HCT116 (cell line): ENCODE data around the gene ZNF576. TPM values are rescaled to one million over a fixed set of nuclear protein-coding genes. Genes with fewer than 3 reads are reported as not detected.
A peak's percentile ranks its signal among the peaks of the same experiment; 100 is the strongest.
"Not testable (repeated sequence)": the region's sequence is repeated elsewhere in the genome, so short reads cannot be mapped to it uniquely, and the experiment has no call there.

Source experiments
- ATAC-seq: fragments of 200-7000 bp; cut with Tn5 transposase; 2 replicates; pipeline ENCODE4 v1.9.1; 2020; ENCODE audit warnings: mild to moderate bottlenecking, moderate library complexity
- BruUV-seq: library from RNA; stranded (reverse); fragments of 400-500 nt; replicated peaks from 2 replicates; lab custom pipeline; 2021; lab: Mats Ljungman, UMichigan
- CTCF ChIA-PET: fragments of 300-600 bp; sonication (Branson Sonifier 250); formaldehyde crosslinking; loops from one replicate; lab custom pipeline; 2021; ENCODE audit warnings: antibody characterized with exemption; lab: Charles Lee
- POLR2A ChIA-PET: fragments of 300-600, 350-600 bp; sonication (Branson Sonifier 250); formaldehyde crosslinking; loops from one replicate; lab custom pipeline; 2021; ENCODE audit warnings: antibody characterized with exemption; lab: Charles Lee
- RAD21 ChIA-PET, 2 experiments: fragments of 300-600 bp; sonication (Branson Sonifier 250); formaldehyde crosslinking; loops; one replicate each; lab custom pipeline; 2023; ENCODE audit warnings: low total read pairs in 2 of 2; ENCODE audit not compliant: uncharacterized antibody in 2 of 2, unreplicated experiment in 2 of 2, low non-redundant PET in 1 of 2; lab: Charles Lee
- DNase-seq: peaks from one replicate; pipeline ENCODE4 v3.0.0-alpha.2; 2010; ENCODE audit warnings: low read depth, low spot score
- H2AFZ ChIP-seq: fragments of 200-600 bp; shearing (Covaris generic), sonication (generic); 2 replicates; pipeline ENCODE4 v1.6.1; 2017; ENCODE audit warnings: low read depth, mixed run types, mixed read lengths, antibody characterized with exemption, low read length; ENCODE audit not compliant: poor library complexity, severe bottlenecking
- H3K27ac ChIP-seq: 2 replicates; pipeline ENCODE4 v1.5.1; 2012; ENCODE audit warnings: low read depth, low read length
- H3K27me3 ChIP-seq: fragments of 200-600 bp; sonication (generic); 2 replicates; pipeline ENCODE4 v1.6.1; 2016; ENCODE audit warnings: mixed run types, low read length, mixed read lengths; ENCODE audit not compliant: insufficient read depth
- H3K36me3 ChIP-seq, 2 experiments: fragments of 200-500 bp in 1 of 2; fragments of 200-600 bp in 1 of 2; sonication (Bioruptor generic) in 1 of 2; sonication (generic) in 1 of 2; 2 replicates each; pipeline versions ENCODE4 v1.5.1 to v1.6.1; 2014 to 2016; ENCODE audit warnings: low read length in 2 of 2, inconsistent platforms in 1 of 2, mixed read lengths in 1 of 2, mixed run types in 1 of 2; ENCODE audit not compliant: insufficient read depth in 2 of 2, control insufficient read depth in 1 of 2
- H3K4me1 ChIP-seq, 2 experiments: fragments of 200-600 bp in 1 of 2; sonication (generic) in 1 of 2; 2 replicates each; pipeline versions ENCODE4 v1.5.1 to v1.6.1; 2012 to 2017; ENCODE audit warnings: low read length in 2 of 2, inconsistent platforms in 1 of 2, mild to moderate bottlenecking in 1 of 2, mixed read lengths in 1 of 2, mixed run types in 1 of 2, moderate library complexity in 1 of 2; ENCODE audit not compliant: insufficient read depth in 2 of 2, control insufficient read depth in 1 of 2
- H3K4me2 ChIP-seq: fragments of 200-600 bp; sonication (generic); 2 replicates; pipeline ENCODE4 v1.6.1; 2017; ENCODE audit warnings: mixed run types, low read length, mixed read lengths
- H3K4me3 ChIP-seq, 2 experiments: fragments of 200-600 bp in 1 of 2; sonication (generic) in 1 of 2; replicated peaks in 1 of 2; 2 replicates each; pipeline ENCODE4 v1.5.1; 2011 to 2016; ENCODE audit warnings: low read length in 2 of 2, control low read depth in 1 of 2, low read depth in 1 of 2, mild to moderate bottlenecking in 1 of 2, mixed read lengths in 1 of 2, mixed run types in 1 of 2
- H3K79me2 ChIP-seq: fragments of 200-600 bp; sonication (generic); 2 replicates; pipeline ENCODE4 v1.6.1; 2017; ENCODE audit warnings: mild to moderate bottlenecking, mixed run types, low read length, moderate library complexity, mixed read lengths; ENCODE audit not compliant: insufficient read depth
- H3K9ac ChIP-seq: fragments of 200-600 bp; sonication (generic); 2 replicates; pipeline ENCODE4 v1.6.1; 2016; ENCODE audit warnings: low read length, mixed read lengths
- H3K9me2 ChIP-seq: fragments of 200-600 bp; sonication (generic), shearing (Covaris generic); 2 replicates; pipeline ENCODE4 v1.6.1; 2017; ENCODE audit warnings: mixed run types, mild to moderate bottlenecking, moderate library complexity; ENCODE audit not compliant: insufficient read depth
- H3K9me3 ChIP-seq, 2 experiments: fragments of 200-500 bp in 1 of 2; fragments of 200-600 bp in 1 of 2; sonication (Bioruptor generic) in 1 of 2; sonication (generic) in 1 of 2; 2 replicates each; pipeline ENCODE4 v1.6.1; 2014 to 2017; ENCODE audit warnings: low read length in 2 of 2, mixed read lengths in 2 of 2, inconsistent platforms in 1 of 2, low read depth in 1 of 2, mild to moderate bottlenecking in 1 of 2, mixed run types in 1 of 2, moderate library complexity in 1 of 2; ENCODE audit not compliant: control insufficient read depth in 1 of 2, insufficient read depth in 1 of 2
- H4K20me1 ChIP-seq: fragments of 200-600 bp; sonication (generic), shearing (Covaris generic); 2 replicates; pipeline ENCODE4 v1.6.1; 2017; ENCODE audit warnings: mixed run types, mild to moderate bottlenecking, moderate library complexity; ENCODE audit not compliant: insufficient read depth
- EZH2 ChIP-seq: fragments of 200-600 bp; sonication (generic); IDR thresholded peaks from 2 replicates; pipeline ENCODE4 v1.6.1; 2017; ENCODE audit warnings: antibody characterized with exemption, mixed run types
- MAX ChIP-seq: IDR thresholded peaks from 2 replicates; pipeline ENCODE4 v1.6.1; 2012
- POLR2A ChIP-seq: IDR thresholded peaks from 2 replicates; pipeline ENCODE4 v1.7.0; 2011; ENCODE audit warnings: borderline replicate concordance; ENCODE audit not compliant: insufficient read depth, insufficient read length; ENCODE audit errors: extremely low read depth
- SIN3A ChIP-seq: IDR thresholded peaks from 2 replicates; pipeline ENCODE4 v1.6.1; 2012; ENCODE audit warnings: low read depth
- ZNF274 ChIP-seq: fragments of 200-500 bp; sonication (Bioruptor generic); IDR thresholded peaks from 2 replicates; pipeline ENCODE4 v1.6.1; 2014; ENCODE audit warnings: mild to moderate bottlenecking, low read depth, low read length, inconsistent platforms
- intact Hi-C: fragments of 100-400 bp; cut with micrococcal nuclease; formaldehyde crosslinking; loops from 2 replicates; pipeline ENCODE4 v1.10.0; 2022
- total RNA-seq: library from RNA; stranded (reverse); gene quantifications from one replicate; pipeline ENCODE4 v1.2.1, GENCODE V29; 2021; ENCODE audit not compliant: unreplicated experiment

The ZNF576 gene
- total RNA-seq, 1 experiment from 2014 or later, result 11.2 TPM

GRCh38 chr19:43634872-43635560, 38.6 kb downstream of the ZNF576 start:
- intact Hi-C loops, result no loop called here
- no peak overlapping the region for H3K4me3 ChIP-seq
- H3K27me3 ChIP-seq, result peaks cover 7% of the 10 kb centered on the region; the same call in 1 of the 2 replicates
- RAD21 ChIA-PET, result no interaction called here
- no peaks in the 10 kb centered on the region for H3K9me2 ChIP-seq
- ATAC-seq, result no peak
- POLR2A ChIA-PET, result no interaction called here
- H2AFZ ChIP-seq, result no peak overlapping the region
- no peak overlapping the region for H3K27ac ChIP-seq
- no TSS peak for BruUV-seq
- H4K20me1 ChIP-seq, result no peaks in the 10 kb centered on the region
- H3K4me2 ChIP-seq, result no peak overlapping the region
- H3K79me2 ChIP-seq, result no peaks in the 10 kb centered on the region
- H3K9ac ChIP-seq, result no peak overlapping the region
- no peak for DNase-seq
- no peak for TF ChIP-seq MAX
- TF ChIP-seq ZNF274, result no peak
- TF ChIP-seq POLR2A, result no peak
- TF ChIP-seq SIN3A, result no peak
- TF ChIP-seq EZH2, result no peak
- TF ChIP-seq, all 23 proteins: peak for 0
- no peaks in the 10 kb centered on the region for H3K36me3 ChIP-seq
- H3K4me1 ChIP-seq, result peaks cover 8 to 29% of the 10 kb centered on the region in 2 experiments
- CTCF ChIA-PET, result no interaction called here
- no peaks in the 10 kb centered on the region for H3K9me3 ChIP-seq

GRCh38 chr19:43635561-43635940, 39.2 kb downstream of the ZNF576 start:
- RAD21 ChIA-PET, H3K79me2 ChIP-seq, DNase-seq, H3K9me3 ChIP-seq, H3K9me2 ChIP-seq, H4K20me1 ChIP-seq, H3K27ac ChIP-seq, H2AFZ ChIP-seq, H3K9ac ChIP-seq, H3K36me3 ChIP-seq, H3K27me3 ChIP-seq, BruUV-seq, POLR2A ChIA-PET, CTCF ChIA-PET, H3K4me3 ChIP-seq, intact Hi-C loops, ATAC-seq: not testable (repeated sequence)
- Histone ChIP-seq H3K4me2 (peak overlapping the region; percentile 33; the same call in 1 of the 2 replicates), H3K4me1 (peaks cover 13 to 34% of the 10 kb centered on the region in 2 experiments)
